SK-N-SH (cell line): ENCODE measurements around the gene MRPS34. TPM values are rescaled to one million over a fixed set of nuclear protein-coding genes. Genes with fewer than 3 reads are reported as not detected.

Source experiments
- CTCF ChIA-PET: fragments of 300-600, 350-600 bp; formaldehyde crosslinking; extraction: SDS; loops from one replicate; lab custom pipeline; 2021; lab: Yijun Ruan, JAX
- POLR2A ChIA-PET: fragments of 350-600 bp; sonication (Branson Sonifier 250); formaldehyde crosslinking; extraction: SDS; loops from one replicate; lab custom pipeline; 2020; ENCODE audit warnings: antibody characterized with exemption, inconsistent platforms; lab: Yijun Ruan, JAX
- DNase-seq: peaks from one replicate; pipeline ENCODE4 v3.0.0; 2012
- H2AFZ ChIP-seq: fragments of 200-600 bp; sonication (generic); 2 replicates; pipeline ENCODE4 v1.8.1; 2016; ENCODE audit warnings: antibody characterized with exemption, mild to moderate bottlenecking, low read depth
- H3F3A ChIP-seq: fragments of 200-600 bp; sonication (generic); replicated peaks from 2 replicates; pipeline ENCODE3; 2016; ENCODE audit warnings: antibody characterized with exemption, mild to moderate bottlenecking; ENCODE audit not compliant: insufficient read depth
- H3K27ac ChIP-seq, 2 experiments: fragments of 200-500 bp in 1 of 2; fragments of 200-600 bp in 1 of 2; sonication (Bioruptor generic) in 1 of 2; sonication (generic), shearing (Covaris generic) in 1 of 2; 2 replicates each; pipeline versions ENCODE4 v1.5.1 to v1.6.1; 2014 to 2016; ENCODE audit warnings: low read depth in 2 of 2, inconsistent platforms in 1 of 2, low read length in 1 of 2, mild to moderate bottlenecking in 1 of 2, mixed read lengths in 1 of 2
- H3K27me3 ChIP-seq: fragments of 200-600 bp; sonication (generic), shearing (Covaris generic); 2 replicates; pipeline ENCODE4 v1.6.1; 2016; ENCODE audit warnings: mixed run types; ENCODE audit not compliant: insufficient read depth
- H3K36me3 ChIP-seq, 2 experiments: fragments of 200-500 bp in 1 of 2; fragments of 200-600 bp in 1 of 2; sonication (Bioruptor generic) in 1 of 2; sonication (generic) in 1 of 2; replicated peaks in 1 of 2; 2 replicates each; pipeline versions ENCODE3 to v1.5.1; 2014 to 2016; ENCODE audit warnings: low read length in 1 of 2, mild to moderate bottlenecking in 1 of 2; ENCODE audit not compliant: insufficient read depth in 2 of 2, control insufficient read depth in 1 of 2
- H3K4me1 ChIP-seq, 2 experiments: fragments of 200-500 bp in 1 of 2; fragments of 200-600 bp in 1 of 2; sonication (Bioruptor generic) in 1 of 2; sonication (generic), shearing (Covaris generic) in 1 of 2; 2 replicates each; pipeline versions ENCODE4 v1.5.1 to v1.6.1; 2014 to 2016; ENCODE audit warnings: low read depth in 1 of 2, low read length in 1 of 2, mixed run types in 1 of 2; ENCODE audit not compliant: insufficient read depth in 2 of 2, control insufficient read depth in 1 of 2
- H3K4me2 ChIP-seq: fragments of 200-600 bp; sonication (generic), shearing (Covaris generic); 2 replicates; pipeline ENCODE4 v1.6.1; 2017; ENCODE audit warnings: mixed run types
- H3K4me3 ChIP-seq, 2 experiments: fragments of 200-500 bp in 1 of 2; fragments of 200-600 bp in 1 of 2; sonication (Bioruptor generic) in 1 of 2; sonication (generic), shearing (Covaris generic) in 1 of 2; 2 replicates each; pipeline versions ENCODE4 v1.5.1 to v1.8.1; 2014 to 2016; ENCODE audit warnings: low read depth in 2 of 2, inconsistent platforms in 1 of 2, low read length in 1 of 2, mild to moderate bottlenecking in 1 of 2, mixed read lengths in 1 of 2, moderate library complexity in 1 of 2
- H3K79me2 ChIP-seq: fragments of 200-600 bp; sonication (generic); 2 replicates; pipeline ENCODE4 v1.8.1; 2017; ENCODE audit warnings: mild to moderate bottlenecking; ENCODE audit not compliant: insufficient read depth
- H3K9ac ChIP-seq: fragments of 200-600 bp; sonication (generic); 2 replicates; pipeline ENCODE4 v1.6.1; 2017; ENCODE audit warnings: mixed run types
- H3K9me2 ChIP-seq: fragments of 200-600 bp; sonication (generic); 2 replicates; pipeline ENCODE4 v1.6.1; 2017; ENCODE audit warnings: mixed run types
- H3K9me3 ChIP-seq: fragments of 200-600 bp; sonication (generic); 2 replicates; pipeline ENCODE4 v1.6.1; 2017; ENCODE audit warnings: mixed run types, mild to moderate bottlenecking, moderate library complexity
- H4K20me1 ChIP-seq: fragments of 200-600 bp; sonication (generic); 2 replicates; pipeline ENCODE4 v1.6.1; 2017; ENCODE audit warnings: mild to moderate bottlenecking, mixed run types; ENCODE audit not compliant: insufficient read depth
- CTCF ChIP-seq: fragments of 200-600 bp; sonication (generic); IDR thresholded peaks from 2 replicates; pipeline ENCODE4 v1.6.1; 2017; ENCODE audit warnings: antibody characterized with exemption, mild to moderate bottlenecking, moderate library complexity
- ELF1 ChIP-seq: IDR thresholded peaks from 2 replicates; pipeline ENCODE4 v1.4.0; 2012
- FOXM1 ChIP-seq: IDR thresholded peaks from 2 replicates; pipeline ENCODE4 v1.4.0; 2012; ENCODE audit warnings: low read depth, mild to moderate bottlenecking
- IRF3 ChIP-seq: fragments of 150-350 bp; IDR thresholded peaks from 2 replicates; pipeline ENCODE4 v1.6.1; 2016; ENCODE audit warnings: mild to moderate bottlenecking, low read depth, low read length
- NRF1 ChIP-seq: IDR thresholded peaks from 2 replicates; pipeline ENCODE4 v1.6.1; 2012; ENCODE audit warnings: low read depth, mild to moderate bottlenecking, low read length
- PBX3 ChIP-seq: IDR thresholded peaks from 2 replicates; pipeline ENCODE4; 2012
- RAD21 ChIP-seq: IDR thresholded peaks from 2 replicates; pipeline ENCODE4 v1.6.1; 2012; ENCODE audit warnings: mild to moderate bottlenecking, low read length
- RXRA ChIP-seq: IDR thresholded peaks from 2 replicates; pipeline ENCODE4 v1.4.0; 2012; ENCODE audit warnings: low read depth, mild to moderate bottlenecking, borderline replicate concordance
- SIN3A ChIP-seq: IDR thresholded peaks from 2 replicates; pipeline ENCODE4 v1.6.1; 2012; ENCODE audit warnings: low read depth, mild to moderate bottlenecking, low read length, moderate library complexity, borderline replicate concordance
- TEAD4 ChIP-seq: IDR thresholded peaks from 2 replicates; pipeline ENCODE4 v1.4.0; 2012; ENCODE audit warnings: mild to moderate bottlenecking, borderline replicate concordance; ENCODE audit not compliant: insufficient read depth
- USF1 ChIP-seq: IDR thresholded peaks from 2 replicates; pipeline ENCODE4 v1.4.0; 2012; ENCODE audit warnings: low read depth, borderline replicate concordance
- USF2 ChIP-seq: fragments of 150-350 bp; IDR thresholded peaks from 2 replicates; pipeline ENCODE4 v1.6.1; 2017; ENCODE audit warnings: antibody characterized with exemption, low read length, low read depth, borderline replicate concordance
- YY1 ChIP-seq: IDR thresholded peaks from 2 replicates; pipeline ENCODE4 v1.4.0; 2012; ENCODE audit warnings: low read depth, mild to moderate bottlenecking
- ZBTB33 ChIP-seq: IDR thresholded peaks from 2 replicates; pipeline ENCODE4 v1.4.0; 2012; ENCODE audit warnings: low read depth, borderline replicate concordance
- WGBS: methylation state at CpG from one replicate; pipeline ENCODE4 v1.1.6; 2017; ENCODE audit warnings: low lambda C conversion rate; 5-methylcytosine and 5-hydroxymethylcytosine counted together
- polyA plus RNA-seq, 3 experiments: library from polyadenylated mRNA; depleted of rRNA; stranded (reverse); fragments of >200 nt; gene quantifications; 2 replicates each; pipeline ENCODE4 v1.2.3, GENCODE V29; 2012

MRPS34 gene
- polyA plus RNA-seq, 1 of the 3 experiments (the other 2 are of a cell fraction), result 156 TPM

- H3K9me3 ChIP-seq, result no peaks in the 10 kb centered on the region
- no peaks in the 10 kb centered on the region for H3K9me2 ChIP-seq
- TF ChIP-seq USF1 (no peak), ZBTB33 (0 out of 2 replicates have a peak, but pooled peaks have one; percentile 38)
- H3K4me1 ChIP-seq, result peaks cover 0 to 29% of the 10 kb centered on the region in 2 experiments; a peak in 2 of 4 replicates
- H3K36me3 ChIP-seq, result peaks cover 6 to 49% of the 10 kb centered on the region in 2 experiments
- 91% methylated on average over 10 of the region's 27 CpGs for WGBS
- H3K79me2 ChIP-seq, result peaks cover 21% of the 10 kb centered on the region
- H3K4me2 ChIP-seq, result peak overlapping the region; percentile 95
- POLR2A ChIA-PET, result interaction anchor here (0.6 to 3.8 kb wide), 4 partner anchors 12 to 958 kb away, joined by 3 to 24 read pairs (median 4); partner anchors contain the start of genes NUBP2, SPSB3 and TRAF7
- H2AFZ ChIP-seq, result no peak overlapping the region
- H3K9ac ChIP-seq, result no peak overlapping the region
- no peaks in the 10 kb centered on the region for H3K27me3 ChIP-seq
- CTCF ChIA-PET, result interaction anchor here (3.5 kb wide), 1 partner anchor 64 kb away, joined by 13 read pairs; the partner anchor contains the start of gene MAPK8IP3
- peak overlapping the region in 1 of 2 experiments; percentile 92; a peak in 2 of 4 replicates for H3K27ac ChIP-seq
- 0 out of 2 replicates have a peak, but pooled peaks cover 11% of the 10 kb centered on the region for H4K20me1 ChIP-seq
- peak overlapping the region in 1 of 2 experiments; percentile 91; a peak in 1 of 4 replicates for H3K4me3 ChIP-seq
- H3F3A ChIP-seq, result peaks cover 11% of the 10 kb centered on the region
- no peak for DNase-seq
Measured at GRCh38 chr16:1769402-1770300, 3.3 kb downstream of the MRPS34 start.

GRCh38 chr16:1768767-1769401, 4.0 kb downstream of the MRPS34 start:
- TF ChIP-seq NRF1 (no peak), IRF3 (no peak), PBX3 (no peak), FOXM1 (no peak), ELF1 (no peak), SIN3A (no peak), USF2 (no peak), TEAD4 (no peak), CTCF (no peak), YY1 (no peak), RAD21 (no peak), RXRA (no peak)
- POLR2A ChIA-PET, result no interaction called here
- Histone ChIP-seq H3K4me3 (no peak overlapping the region), H3K79me2 (peaks cover 13% of the 10 kb centered on the region; the same call in 1 of the 2 replicates), H3F3A (peaks cover 11% of the 10 kb centered on the region), H2AFZ (no peak overlapping the region), H3K27me3 (no peaks in the 10 kb centered on the region), H3K9me3 (no peaks in the 10 kb centered on the region), H3K27ac (no peak overlapping the region; a peak in 1 of 4 replicates), H3K9ac (no peak overlapping the region), H3K4me2 (no peak overlapping the region), H3K9me2 (no peaks in the 10 kb centered on the region), H4K20me1 (0 out of 2 replicates have a peak, but pooled peaks cover 5% of the 10 kb centered on the region), H3K36me3 (peaks cover 6 to 56% of the 10 kb centered on the region in 2 experiments), H3K4me1 (peaks cover 0 to 21% of the 10 kb centered on the region in 2 experiments; a peak in 1 of 4 replicates)
- CTCF ChIA-PET, result no interaction called here
- WGBS, result 90% methylated on average over 8 of the region's 26 CpGs
- no peak for DNase-seq
